Stimulated activated CD8-positive, alpha-beta memory T cell treated with anti-CD3 and anti-CD28 coated beads, Interleukin-4, amount 100 ng/mL, for 1 hour (primary cell): ENCODE measurements around the gene ADCY5.

Experiments
- DNase-seq, 2 donors: peaks; one replicate each; pipeline ENCODE4 v3.0.0-alpha.2; 2020; ENCODE audit warnings: low read depth in 2 of 2, low spot score in 1 of 2

ADCY5 gene

GRCh38 chr3:123430266-123430665 is 18.6 kb downstream of the ADCY5 start:
- DNase-seq = no peak

GRCh38 chr3:123429362-123430125 is 19.3 kb downstream of the ADCY5 start:
- no peak for DNase-seq

GRCh38 chr3:123424999-123425712 is 23.7 kb downstream of the ADCY5 start:
- DNase-seq = no peak

DNA sequence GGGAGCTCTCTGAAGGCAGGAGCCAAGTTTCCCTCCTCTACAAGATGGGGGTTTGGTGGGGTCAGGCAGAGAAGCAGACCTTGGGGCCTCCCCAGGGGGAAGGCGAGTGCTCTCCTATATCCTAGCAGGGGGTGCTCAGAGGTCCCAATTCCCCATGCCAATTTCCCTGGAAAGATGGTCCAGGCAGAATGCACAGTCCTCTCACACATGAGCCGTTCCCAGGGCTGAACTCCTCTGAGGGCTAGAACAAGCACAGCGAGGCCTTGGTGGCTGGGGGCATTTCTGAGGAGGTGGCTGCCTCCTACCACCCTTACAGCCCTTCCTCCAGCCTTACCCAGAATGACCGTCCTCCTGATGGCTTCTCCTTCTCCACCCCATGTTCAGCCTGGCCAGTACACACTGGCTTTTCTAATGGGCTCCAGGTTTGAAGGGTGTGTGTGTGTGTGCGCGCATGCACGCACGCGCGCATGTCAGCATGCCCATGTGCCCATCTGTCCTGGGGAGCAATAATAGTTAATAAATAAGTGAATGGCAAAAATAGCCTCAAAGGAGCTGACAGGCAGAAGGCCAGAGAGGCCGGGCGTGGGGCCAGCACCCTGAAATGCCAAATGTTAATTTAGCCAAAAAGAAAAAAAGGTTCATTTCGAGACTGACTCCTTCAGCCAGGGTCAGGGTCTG is 24.4 kb downstream of the ADCY5 start:
- DNase-seq = no peak

DNA sequence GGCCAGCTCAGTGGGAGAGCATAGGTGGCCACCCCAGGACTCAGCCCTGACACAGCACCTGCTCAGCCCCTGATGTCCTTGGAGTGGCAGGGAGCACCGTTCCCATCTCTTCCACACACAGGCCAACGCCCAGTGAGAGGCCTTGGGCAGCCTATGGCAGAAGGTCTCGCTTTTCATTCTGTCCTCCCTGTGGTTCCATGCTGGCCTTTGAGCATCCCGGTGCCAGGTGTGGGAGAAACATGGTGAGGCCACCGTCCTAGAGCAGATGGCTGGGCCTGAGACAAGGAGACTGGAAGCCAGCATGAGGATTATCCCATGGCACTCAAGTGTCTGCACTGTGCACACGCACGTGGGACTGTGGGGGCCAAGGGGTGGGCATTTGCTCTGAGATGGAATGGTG is 25.1 kb downstream of the ADCY5 start:
- no peak for DNase-seq

DNA sequence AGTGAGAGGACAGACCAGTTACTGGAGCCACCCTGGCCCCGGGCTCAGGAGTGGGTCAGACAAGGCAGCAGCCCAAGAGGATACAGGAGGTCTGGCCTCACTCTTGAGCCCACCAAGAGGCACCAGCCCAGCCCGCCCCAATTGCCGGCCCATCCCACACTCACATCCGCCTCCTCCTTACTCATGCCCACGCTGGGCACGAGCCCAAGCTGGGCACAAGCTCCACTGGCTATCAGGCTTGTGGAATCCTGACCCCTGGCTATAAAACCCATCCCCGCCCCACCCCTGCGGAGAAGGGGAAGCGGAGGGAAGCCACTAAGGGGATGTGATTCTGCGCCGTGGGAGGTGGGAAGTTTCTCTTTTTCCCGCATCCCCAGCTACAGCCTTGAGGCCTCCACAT is 25.9 kb downstream of the ADCY5 start:
- no peak for DNase-seq

DNA sequence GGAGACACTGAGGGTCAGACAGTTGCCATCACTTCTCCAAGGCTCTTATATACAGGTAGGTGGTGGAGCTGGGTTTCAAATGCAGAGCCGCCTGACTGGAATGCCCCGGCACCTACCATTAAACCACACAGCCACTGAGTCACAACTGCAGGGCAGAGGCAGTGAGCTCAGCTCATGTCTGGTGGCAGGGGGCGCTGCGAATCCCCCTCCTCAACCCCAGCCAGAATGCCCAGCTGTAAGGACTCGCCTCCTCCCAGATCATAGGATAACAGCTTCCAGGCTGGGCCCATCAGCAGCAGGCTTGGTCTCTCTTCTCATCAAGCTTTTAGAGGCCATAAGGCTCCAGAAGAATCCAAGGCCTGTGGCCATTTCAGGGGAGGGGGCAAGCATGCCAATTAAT is 26.4 kb downstream of the ADCY5 start:
- DNase-seq = no peak

GRCh38 chr3:123421353-123422174 is 27.3 kb downstream of the ADCY5 start:
- no peak for DNase-seq

- no peak for DNase-seq
Observed at GRCh38 chr3:123420416-123420968, 28.4 kb downstream of the ADCY5 start.

- DNase-seq = no peak
Observed at GRCh38 chr3:123419850-123420297, 29.0 kb downstream of the ADCY5 start.

DNA sequence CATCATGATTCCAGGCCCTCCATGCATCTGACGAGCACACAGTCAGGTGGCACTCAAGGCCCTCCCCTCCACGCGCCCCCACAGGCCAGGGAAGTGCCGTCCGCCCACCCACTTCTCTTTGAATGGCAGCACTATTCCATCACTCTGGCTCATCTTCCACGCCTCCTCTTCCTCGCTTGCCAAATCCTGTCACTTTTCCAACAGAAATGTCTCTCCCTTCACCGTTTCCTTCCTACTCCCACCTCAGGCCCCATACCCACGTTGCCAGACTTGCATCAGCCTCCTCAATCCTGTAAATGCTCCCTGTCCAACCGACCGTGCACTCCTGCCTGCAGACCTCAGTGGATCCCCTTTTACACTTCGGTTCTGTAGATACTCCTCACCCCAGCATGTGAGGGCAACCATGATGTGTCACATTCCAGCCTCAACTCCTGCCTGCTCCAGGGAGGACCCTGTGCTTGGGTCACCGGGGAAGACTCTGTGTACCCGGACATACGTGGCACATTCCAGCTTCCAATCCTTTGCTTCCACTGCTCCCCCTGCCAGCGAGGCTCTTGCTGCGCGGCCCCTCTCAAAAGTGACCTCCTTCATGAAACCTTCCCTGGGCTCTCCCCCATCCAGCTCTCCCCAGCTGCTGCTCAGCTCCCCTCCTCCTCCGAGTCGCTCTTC is 29.6 kb downstream of the ADCY5 start:
- DNase-seq = no peak

DNA sequence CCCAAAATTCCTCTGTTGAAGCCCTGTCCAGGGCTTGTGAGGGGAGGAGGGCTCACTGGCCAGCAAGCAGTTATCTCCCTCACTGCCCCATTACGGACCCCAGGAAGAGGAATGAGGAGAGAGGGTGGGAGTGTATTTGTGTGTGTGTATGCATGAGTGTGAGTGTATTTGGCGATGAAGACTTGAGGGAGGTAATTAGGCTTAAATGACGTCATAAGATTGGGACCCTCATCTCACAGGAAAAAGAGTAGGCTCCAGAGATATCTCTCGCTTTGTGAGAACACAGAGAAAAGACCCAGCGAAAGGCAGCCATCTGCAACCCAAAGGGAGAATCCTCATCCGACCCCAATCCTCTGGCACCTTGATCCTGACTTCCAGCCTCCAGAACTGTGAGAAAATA is 32.2 kb downstream of the ADCY5 start:
- DNase-seq = no peak

- no peak for DNase-seq
Observed at GRCh38 chr3:123416173-123416572, 32.7 kb downstream of the ADCY5 start.

DNA sequence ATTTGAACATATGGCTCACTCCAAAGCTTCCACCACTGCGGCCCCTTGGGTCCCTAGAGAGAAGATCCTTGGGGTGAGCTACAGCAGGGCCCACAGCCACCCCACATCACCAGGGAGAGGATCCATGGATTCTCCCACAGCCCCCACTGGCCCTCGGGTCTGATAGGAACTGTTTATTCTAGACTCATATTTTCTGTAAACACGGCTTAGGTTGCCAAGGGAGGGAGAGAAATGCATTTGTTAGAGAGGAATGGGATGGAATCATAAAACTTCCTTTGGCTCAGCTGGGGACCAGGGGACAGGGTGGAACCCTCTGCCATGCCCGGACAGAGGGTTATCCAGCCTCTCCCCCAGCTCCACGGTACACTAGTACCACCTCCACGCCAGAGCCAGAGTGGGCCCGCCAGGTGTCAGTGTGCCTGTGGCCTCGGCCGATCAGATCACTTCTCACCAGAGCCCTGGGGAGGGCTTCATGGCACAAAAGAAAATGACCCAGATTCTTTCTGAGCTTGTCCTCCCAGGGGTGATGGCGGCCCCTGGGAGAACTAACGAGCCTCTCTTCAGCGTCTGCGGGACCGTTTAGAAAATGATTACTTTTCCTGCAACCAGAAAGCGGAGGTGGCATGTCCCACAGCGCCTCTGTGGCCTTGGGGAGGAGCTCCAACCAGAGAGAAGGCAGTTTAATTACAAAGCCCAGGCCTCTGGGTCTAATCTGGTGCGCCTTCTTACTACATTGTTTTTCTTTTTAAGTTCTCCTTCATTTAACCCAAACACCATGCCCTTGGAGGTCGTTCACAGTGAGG is 33.7 kb downstream of the ADCY5 start:
- no peak for DNase-seq

DNA sequence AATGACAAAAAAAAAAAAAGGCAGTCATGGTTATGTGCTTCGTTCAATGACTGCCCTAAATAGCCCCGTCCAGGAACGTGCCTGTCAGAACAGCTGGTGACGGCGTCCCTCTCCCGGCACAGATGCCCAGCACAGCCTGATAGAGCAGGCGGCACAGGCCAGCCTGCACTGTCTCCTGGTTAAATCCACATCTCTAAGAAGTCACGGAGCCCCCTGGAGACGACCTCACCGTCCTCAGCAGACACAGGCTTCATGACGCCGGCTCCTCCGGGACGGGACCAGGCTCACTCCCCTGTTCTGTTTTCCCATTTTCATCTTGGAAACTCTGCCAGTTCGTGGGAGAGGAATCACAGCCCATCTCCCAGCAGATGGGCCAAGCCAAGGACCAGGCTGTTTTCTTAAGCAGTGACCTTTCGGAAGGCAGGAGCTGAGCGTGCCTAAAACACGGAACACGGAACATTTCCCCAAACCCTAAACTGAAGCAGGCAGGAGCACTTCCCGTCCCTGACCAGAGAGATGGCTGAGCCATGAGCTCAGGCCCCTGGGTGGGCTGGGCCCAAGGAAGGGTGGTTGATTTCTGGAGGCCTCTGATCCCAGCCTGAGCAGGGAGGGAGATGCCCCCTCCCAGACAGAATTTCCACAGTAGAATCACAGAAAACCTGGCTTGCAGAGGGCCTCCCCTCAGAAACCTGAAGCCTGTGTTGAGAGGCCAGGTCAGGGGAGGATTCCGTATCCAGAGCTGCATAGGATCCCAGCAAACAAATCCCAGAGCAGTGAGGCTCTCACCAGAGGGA is 35.9 kb downstream of the ADCY5 start:
- no peak for DNase-seq

DNA sequence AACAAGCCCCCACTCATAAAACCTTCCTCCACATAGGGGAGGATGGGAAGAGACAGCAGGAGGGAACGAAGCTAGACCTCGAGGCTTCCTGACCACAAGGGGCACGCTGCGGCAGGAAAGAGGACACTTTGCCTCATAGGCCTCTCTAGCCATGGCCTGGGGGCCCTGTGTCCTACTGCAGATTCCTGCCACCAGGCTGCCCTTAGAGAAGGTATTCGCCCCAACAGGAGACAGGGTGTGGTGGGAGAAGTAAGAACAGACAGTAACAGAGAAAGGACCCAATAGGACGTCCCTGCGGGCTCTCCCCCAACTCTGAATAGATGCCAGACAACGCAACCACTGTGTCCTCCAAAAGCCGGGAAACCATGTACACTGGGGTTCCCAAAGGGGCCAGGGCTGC is 36.8 kb downstream of the ADCY5 start:
- no peak for DNase-seq

- no peak for DNase-seq
Observed at GRCh38 chr3:123411340-123412040, 37.4 kb downstream of the ADCY5 start.

GRCh38 chr3:123410149-123410515 is 38.8 kb downstream of the ADCY5 start:
- DNase-seq = no peak
